NCI-H1092 (cell line): ENCODE results near the gene ALDH1A2.
A peak's percentile ranks its signal among the peaks of the same experiment; 100 is the strongest.
"Not testable (repeated sequence)": the region's sequence is repeated elsewhere in the genome, so short reads cannot be mapped to it uniquely, and the experiment has no call there.

ENCODE experiments used
- DNase-seq: peaks from one replicate; lab custom pipeline; 2025; lab: John Stamatoyannopoulos, UW

ALDH1A2 gene

DNA sequence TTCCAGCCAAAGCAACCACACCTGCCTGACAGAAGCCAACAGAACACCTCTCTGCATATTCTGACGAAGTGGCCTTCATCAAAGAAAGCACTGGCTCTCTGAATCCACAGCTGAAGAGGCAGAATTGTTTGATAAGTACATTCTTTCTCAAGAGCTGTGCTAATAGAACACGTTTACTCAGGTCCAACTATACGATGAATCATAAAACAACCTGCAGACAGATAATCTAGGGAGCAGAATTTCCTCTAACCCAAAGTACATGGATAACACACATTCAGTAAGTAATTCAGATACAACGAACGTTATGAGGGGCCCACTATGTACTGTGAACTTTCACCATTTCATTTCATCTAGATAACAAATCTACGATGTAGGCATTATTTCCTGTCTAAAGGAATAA, 25.4 kb downstream of the ALDH1A2 start:
- DNase-seq = no peak

DNA sequence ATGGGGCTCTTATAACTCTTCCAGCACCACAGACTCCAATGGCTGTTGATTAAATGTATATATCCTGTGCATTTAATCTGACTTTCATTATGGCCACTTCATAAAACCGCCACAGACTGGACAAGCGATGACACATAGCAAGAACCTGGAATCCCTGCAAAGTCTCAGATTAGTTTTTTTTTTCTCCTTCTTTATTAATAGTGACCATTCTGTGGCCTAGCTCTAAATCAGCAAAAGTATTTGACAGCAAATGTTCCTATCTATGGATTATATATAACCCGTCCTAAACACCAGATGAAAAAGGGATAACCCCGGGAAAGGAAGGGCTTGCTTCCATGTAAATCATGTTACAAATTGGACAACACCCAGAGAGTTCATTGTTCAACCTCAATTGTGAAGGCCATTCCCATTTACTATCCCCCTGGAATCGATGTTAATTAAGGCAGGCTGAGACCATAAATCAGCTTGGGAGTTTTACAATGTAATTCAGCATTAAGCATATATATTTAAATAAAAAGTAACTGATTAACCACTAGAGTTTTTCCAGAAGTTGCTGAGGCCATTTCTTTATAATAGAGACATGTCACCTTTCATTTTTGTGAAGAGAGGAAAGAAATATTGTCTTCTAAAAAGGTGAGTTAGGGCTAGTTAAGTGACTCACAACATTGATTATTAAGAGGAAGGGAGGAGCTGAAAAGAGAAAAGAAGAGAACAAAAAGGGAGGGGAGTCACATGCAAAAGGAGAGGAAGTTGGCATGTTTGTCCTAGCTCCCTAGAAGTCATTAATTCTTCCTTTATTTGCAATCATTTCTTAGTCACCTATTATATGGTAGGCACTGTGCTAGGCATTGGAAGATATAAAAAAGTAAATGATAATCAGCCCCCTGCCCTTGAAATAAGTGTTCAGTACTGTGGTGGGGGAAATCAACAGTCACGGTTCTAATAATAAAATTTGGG, 26.2 kb downstream of the ALDH1A2 start:
- DNase-seq = no peak

DNA sequence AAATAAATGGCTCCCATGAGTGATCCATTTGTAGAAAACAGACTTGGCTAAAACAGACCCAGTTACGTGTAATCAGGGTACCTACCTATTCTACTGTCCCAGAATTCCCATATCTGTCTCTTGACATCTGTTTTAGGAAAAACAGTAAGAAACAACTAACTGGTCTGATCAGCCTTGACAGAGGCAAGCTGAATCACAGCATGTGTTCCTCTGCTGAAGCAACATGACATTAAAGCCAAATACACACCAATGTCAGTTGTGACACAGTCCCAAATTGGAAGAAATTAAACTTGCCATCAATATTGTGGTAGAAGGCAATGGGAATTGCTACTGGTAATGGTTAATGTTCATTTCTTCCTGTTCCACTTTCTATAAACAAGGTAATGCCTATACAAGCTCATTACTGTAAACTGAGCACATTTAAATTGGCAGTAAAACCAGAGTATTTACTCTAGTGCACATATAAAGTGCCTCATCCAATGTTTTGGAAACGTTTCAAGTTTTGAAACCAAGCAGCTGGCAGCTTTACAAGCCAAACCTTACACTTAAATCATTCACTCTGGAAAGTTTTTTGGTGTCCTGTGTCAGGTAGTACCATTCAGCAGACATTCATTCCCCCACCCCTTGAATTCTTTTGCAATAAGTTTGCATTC, 27.0 kb downstream of the ALDH1A2 start:
- DNase-seq = peak; percentile 23

DNA sequence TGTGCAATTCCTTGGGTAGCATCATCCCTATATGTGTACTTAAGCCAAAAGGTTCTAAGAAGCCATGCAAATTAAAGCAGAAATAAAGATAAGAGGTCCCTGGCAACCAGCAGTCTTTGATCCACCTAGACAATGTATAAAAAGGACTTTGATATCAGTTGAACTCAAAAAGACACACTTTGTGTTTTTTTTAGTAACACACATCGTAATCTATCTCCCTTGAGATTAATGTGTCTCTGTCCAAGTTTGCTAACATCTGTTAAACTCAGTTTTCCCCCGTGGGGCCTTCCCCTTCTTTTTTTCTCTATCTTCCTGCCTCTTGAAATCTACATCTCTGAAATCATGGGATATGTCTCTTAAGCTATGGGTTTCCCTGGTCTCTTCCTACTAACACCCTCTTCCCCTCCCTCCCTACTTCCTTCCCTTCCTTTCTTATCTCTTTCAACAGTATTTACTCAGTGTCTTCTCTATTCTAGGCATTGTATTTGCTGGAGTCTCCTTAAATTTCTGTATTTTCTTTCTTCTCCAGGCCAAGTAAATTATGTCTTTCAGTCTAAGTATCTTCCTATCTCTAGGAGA, 27.7 kb downstream of the ALDH1A2 start:
- no peak for DNase-seq

DNA sequence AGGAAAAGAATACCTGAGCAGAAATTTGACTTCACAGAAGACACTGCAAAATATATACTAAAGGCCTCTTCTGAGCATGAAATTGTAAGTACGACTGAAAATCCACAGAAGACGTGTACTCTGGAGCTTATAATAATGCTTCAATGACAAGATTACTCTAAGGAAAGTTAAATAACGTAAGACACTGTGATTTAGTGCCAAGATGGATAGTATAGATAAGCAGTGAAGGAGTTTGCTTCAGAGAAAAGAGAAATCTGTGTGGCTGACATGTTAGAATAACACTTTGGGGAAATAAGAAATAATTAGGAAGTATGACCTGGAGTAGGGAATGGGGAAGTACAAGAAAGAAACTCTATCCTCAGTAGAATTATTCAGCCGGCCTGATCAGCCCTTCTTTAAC, 28.9 kb downstream of the ALDH1A2 start:
- no peak for DNase-seq

DNA sequence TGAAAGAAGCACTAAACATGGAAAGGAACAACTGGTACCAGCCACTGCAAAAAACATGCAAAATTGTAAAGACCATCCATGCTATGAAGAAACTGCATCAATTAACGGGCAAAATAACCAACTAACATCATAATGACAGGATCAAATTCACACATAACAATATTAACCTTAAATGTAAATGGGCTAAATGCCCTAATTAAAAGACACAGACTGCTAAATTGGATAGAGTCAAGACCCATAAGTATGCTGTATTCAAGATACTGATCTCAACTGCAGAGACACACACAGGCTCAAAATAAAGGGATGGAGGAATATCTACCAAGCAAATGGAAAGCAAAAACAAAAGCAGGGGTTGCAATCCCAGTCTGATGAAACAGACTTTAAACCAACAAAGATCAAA, 37.1 kb downstream of the ALDH1A2 start:
- not testable (repeated sequence) for DNase-seq

DNA sequence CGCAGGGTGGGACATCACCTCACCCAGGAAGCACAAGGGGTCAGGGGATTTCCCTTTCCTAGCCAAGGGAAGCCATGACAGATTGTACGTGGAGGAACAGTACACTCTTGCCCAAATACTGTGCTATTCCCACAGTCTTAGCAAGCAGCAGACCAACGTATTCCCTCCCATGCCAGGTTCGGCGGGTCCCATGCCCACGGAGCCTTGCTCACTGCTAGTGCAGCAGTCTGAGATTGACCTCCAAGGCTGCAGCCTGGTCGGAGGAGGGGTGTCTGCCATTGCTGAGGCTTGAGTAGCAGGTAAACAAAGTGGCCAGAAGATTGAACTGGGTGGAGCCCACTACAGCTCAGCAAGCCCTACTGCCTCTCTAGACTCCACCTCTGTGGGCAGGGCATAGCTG, 39.0 kb downstream of the ALDH1A2 start:
- no peak for DNase-seq

DNA sequence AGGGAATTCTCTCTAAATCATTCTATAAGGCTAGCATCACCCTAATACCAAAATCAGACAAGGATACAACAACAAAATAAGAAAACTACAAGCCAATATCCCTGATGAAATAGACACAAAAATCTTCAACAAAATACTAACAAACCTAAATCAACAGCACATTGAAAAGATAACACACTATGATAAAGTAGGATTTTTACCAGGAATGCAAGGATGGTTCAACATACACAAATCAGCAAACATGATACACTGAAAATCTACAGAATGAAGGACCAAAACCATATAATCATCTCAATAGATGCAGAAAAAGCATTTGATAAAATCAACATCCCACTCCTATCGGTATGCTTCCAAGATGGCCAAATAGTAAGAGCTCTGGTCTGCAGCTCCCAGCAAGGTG, 39.5 kb downstream of the ALDH1A2 start:
- no peak for DNase-seq

DNA sequence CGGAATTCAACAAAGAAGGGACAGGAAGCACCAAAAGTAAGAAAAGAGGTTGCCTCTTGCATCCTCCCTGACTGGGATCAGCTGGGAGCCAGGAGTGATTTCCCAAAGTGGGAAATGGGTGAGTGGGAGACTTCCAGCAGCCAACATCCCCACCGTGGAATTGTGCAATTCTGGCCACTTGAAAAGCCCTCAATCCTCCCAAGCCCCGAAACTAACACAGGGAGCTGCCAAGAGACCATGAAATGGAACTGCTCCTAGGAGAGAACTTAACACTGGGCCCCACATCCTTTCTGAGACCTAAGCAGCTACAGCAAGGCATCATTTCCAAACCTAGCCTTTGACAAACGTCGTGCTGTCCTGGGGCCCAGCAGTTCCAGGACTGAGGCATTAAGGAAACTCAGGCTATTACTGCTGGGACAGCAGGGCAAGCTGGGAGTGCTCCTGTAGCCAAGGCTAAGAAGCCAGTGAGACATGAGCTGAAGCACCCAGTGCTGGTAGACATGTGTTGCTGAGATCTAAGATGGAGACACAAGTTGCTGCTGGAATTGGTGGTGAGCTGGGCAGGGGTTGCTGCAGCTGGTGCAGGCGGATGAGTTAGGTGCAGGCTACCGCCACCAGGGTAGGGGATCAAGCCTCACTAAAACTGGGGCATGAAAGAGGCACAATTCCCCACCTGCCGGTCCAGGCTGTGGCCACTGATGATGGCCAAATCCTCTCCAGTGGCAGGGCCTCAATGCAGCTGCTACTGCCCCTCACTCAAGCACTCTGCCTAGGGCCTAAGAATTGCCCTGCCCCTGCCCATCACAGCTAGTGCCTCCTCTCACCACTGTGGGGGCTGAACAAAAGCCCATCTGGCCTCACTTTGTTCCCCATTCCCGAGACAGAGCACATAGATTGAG, 43.9 kb downstream of the ALDH1A2 start:
- no peak for DNase-seq

DNA sequence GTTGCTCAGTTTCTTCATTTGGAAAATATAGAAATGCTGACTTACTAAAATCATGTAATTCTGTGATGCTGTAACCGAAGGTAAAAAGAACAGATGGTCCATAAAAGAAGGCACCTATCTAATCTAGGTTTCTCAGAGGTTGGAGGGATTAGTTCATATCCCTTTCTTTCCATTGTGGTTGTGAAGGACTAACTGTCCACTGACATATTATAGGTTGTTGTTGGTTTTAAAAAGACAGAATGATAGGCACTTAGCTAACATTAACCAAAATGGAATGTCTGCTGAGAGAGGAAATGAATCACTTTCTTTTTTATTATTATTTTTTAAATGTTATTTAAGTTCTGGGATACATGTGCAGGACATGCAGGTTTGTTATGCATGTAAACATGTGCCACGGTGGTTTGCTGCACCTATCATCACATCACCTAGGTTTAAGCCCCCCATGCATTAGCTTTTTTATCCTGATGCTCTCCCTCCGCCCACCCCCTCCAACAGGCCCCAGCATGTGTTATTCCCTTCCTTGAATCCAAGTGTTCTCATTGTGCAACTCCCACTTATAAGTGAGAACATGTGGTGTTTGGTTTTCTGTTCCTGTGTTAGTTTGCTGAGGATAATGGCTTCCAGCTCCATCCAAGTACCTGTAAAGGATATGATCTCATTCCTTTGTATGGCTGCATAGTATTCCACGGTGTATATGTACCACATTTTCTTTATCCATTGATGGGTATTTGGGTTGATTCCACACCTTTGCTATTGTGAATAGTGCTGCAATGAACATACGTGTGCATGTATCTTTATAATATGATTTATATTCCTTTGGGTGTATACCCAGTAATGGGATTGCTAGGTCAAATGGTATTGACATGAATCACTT, 45.8 kb downstream of the ALDH1A2 start:
- DNase-seq = no peak

DNA sequence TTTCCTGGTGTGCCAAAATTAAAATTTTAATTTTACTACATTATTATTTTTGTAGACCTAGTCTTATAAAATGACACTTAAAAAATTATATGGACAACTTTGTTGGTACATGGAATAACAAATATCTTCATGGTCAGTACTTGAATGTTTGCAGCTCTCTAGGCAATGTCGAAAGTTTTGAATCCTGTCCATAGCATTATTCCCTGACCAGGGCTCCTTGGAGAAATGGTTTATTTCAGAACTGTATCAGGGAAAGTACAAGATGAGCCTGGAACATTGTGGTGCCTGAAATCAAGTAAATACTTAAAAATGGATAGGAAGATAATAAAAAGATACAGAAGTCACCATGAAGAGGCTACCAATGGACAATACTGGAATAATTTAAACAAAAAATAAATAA, 47.6 kb downstream of the ALDH1A2 start:
- DNase-seq = no peak

DNA sequence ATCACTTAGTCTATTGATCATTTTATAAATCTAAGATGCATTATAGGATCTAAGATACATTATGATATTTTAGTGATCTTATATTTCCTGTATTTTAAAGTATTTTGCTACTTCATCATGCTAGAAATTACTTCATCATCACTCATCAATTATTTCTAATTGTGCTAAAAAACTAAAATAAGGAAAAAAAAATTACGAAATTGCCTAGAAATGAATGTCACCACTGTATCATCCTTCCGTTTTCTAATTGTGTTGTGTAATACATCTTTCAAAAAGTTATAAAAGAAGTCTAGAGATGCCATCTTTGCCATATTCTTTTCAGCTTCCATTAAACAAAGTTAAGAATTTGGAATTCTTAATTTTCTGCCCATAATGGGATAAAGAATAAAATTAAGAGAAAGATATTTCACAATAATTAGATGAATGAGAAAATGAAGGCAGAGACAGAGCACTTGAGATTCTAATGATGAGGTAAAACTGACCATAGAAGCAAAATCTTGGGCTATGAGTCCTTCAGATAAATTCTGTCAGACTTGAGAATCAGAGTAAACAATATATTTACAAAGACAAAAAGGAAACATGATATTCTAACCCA, 48.8 kb downstream of the ALDH1A2 start:
- DNase-seq = no peak

DNA sequence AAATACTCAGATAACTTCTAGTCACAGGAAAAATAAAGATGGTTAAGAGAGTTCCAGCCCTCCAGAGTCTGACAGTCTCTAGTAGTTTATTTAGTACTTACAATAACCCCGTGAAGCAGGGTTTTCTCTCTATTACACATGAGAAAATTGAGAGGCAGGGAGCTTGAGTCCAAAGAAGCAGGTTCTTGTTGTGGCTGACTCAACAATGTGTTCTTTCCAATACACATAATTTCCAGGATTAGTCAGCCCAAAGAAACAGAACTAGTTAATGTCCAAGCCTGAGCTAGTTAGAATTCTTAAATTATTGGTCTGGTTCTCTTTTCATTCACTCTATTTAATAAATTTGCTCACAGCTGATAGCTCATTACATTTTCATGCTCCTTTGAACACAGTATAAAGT, 49.9 kb downstream of the ALDH1A2 start:
- DNase-seq = no peak

DNA sequence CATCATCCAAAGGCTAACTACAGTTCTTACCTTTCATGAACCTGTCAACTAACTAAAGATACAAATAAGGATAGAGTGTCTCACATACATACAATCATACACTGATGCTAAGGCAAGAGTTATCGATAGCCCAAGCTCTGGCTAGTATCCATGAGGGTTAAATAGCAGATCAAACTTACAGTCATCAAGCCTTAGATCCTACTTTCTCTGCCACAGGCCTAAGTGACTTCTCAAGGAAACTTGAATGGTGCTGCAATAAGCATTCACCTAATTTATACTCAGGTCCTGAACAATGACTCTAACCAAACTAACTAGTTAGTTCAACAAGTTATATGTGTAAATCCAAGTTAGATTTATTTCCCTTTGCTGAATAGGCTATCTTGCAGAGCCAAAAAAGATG, 51.0 kb downstream of the ALDH1A2 start:
- DNase-seq = no peak

DNA sequence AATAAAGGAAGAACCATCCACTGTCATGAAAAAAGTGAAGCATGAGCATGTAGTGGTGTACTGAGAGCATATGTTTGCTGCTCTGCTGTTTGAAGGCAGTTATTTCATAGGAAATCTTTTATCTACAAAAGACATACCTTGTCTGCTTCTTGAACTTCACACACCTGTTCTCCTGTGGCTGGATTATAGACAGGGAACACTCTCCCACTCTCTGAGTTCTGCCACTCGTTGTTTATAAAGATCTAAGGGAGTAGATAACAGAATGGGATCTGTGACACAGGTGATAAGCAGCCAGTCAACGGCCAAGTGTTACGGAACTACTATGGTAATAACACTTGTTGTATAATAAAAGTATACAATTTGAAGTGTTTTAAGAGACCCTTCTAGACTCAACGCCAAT, 51.5 kb downstream of the ALDH1A2 start:
- DNase-seq = no peak

DNA sequence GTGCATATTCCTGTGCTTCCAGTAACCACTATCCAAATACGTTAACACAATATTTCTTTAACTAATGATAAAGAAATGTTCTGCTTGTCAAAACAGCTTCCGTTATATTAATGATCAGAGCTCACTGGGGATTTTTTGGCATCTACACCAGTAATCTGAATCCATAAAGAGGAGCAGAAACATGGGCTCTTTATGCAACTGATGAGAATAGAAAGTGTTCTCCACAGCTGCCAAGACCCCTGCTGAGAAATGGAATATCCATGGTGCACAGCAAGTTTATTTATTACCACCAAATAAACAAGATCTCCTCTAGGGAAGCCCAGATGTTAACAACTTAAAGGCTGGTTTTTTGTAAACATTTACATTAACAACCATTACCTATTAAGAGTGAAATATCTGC, 54.5 kb downstream of the ALDH1A2 start:
- peak; percentile 11 for DNase-seq

DNA sequence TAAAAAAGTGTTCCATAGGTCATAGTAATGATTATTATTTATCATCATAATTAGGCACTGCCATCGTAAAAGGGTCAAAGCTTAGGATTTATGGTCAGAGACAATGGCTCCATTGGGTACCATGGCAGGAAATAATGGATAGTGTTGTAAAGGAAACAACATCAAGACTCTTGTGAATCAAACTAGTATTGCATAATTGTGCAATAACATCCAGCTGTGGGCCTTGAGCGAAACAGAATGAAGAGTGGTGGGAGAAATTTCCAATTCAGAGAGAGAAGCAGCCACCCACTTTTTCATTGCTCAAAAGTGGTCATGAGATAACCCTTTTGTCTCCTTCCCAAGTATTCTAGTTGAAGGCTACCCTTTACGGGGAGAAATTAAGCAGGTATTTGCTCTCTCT, 61.7 kb downstream of the ALDH1A2 start:
- no peak for DNase-seq

DNA sequence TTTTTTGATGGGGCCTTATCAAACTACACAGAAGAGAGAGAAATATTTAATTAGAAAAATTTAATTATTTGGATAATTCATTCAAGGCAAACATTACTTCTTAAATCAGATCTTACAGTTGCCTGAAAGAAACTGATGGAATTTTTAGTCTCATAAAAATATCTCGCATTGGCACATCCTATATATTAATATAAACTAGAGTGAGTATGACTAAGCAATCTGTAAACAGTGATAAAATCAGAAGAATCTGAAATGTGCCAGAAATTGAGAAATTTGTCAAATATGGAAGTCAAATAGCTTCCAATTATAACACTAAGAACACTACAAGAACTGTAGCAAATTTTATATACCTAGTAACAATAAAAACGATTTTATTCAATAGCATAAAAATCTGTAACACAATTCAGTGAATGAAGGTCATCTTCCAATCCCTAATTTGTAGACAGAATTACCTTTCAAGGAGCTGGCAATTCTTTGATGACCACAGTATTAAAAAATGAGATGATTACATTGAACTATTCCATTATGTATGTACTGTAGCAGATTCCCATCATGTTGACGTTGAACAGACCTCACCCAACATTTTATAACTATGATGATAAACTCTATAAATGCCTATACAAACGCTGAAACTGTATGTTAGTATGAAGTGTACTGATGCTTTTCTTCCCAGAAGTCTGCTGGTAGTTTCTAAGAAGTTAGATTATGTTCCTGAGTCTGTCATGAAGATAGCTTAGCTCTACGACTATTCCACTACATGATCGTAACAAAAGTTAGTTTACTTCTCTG, 63.0 kb downstream of the ALDH1A2 start:
- DNase-seq = no peak

DNA sequence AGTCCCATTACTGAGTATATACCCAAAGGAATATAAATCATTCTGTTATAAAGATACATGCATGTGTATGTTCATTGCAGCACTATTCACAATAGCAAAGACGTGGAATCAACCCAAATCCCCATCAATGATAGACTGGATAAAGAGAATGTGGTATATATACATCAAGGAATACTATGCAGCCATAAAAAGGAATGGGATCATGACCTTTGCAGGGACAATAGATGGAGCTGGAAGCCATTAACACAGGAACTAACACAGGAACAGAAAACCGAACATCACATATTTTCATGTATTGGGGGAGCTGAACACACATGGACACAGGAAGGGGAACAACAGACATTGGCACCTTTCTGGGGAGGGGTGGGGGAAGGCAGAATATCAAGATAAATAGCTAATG, 65.8 kb downstream of the ALDH1A2 start:
- DNase-seq = not testable (repeated sequence)

DNA sequence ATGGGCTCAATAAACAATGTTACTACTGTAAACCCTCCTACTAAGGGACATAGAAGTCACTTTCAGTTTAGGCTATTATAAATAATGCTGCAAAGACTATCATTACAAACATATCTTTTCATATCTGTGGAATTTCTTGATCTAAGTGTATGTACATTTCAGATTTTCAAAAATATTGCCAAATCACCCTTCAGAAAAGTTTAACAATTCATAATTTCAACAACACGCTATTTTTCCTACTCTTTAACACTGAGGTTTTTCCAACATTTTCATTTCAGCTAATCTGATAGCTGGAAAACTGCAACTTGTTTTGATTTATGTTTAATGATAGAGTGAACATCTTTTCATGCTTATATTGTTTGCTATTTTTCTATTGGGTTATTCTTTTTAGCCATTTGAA, 69.0 kb downstream of the ALDH1A2 start:
- no peak for DNase-seq
